GM12864 (cell line): ENCODE results near the gene PTPRM.

Experiments used
- DNase-seq: peaks from one replicate; pipeline ENCODE4 v3.0.0-alpha.2; 2011; ENCODE audit warnings: low read depth
- H3K4me3 ChIP-seq: 2 replicates; pipeline ENCODE4 v1.5.1; 2011; ENCODE audit warnings: mild to moderate bottlenecking, low read depth, low read length, control low read depth
- CTCF ChIP-seq: IDR thresholded peaks from 2 replicates; pipeline ENCODE4 v1.5.1; 2011; ENCODE audit warnings: low read depth, mild to moderate bottlenecking, moderate library complexity, low read length, control low read depth, inconsistent platforms; ENCODE audit errors: missing control alignments

Gene PTPRM

GRCh38 chr18:7575465-7576028, 8.4 kb downstream of the PTPRM start:
- no peak for TF ChIP-seq CTCF
- no peak for DNase-seq
- no peak overlapping the region for H3K4me3 ChIP-seq

- DNase-seq = no peak
- no peak for TF ChIP-seq CTCF
Measured at GRCh38 chr18:7576077-7576476, 9.0 kb downstream of the PTPRM start.

GRCh38 chr18:7576685-7577084, 9.6 kb downstream of the PTPRM start:
- TF ChIP-seq CTCF = no peak
- DNase-seq = no peak
- no peak overlapping the region for H3K4me3 ChIP-seq

More at GRCh38 chr18:7576077-7576476, 9.0 kb downstream of the PTPRM start:
- H3K4me3 ChIP-seq = no peak overlapping the region

- H3K4me3 ChIP-seq = no peak overlapping the region
- no peak for TF ChIP-seq CTCF
- no peak for DNase-seq
Measured at GRCh38 chr18:7577706-7578105, 10.6 kb downstream of the PTPRM start.

- no peak overlapping the region for H3K4me3 ChIP-seq
- no peak for DNase-seq
- TF ChIP-seq CTCF = no peak
Measured at GRCh38 chr18:7579176-7579917, 12.2 kb downstream of the PTPRM start.

GRCh38 chr18:7579918-7580542, 12.9 kb downstream of the PTPRM start:
- DNase-seq = no peak
- no peak for TF ChIP-seq CTCF
- no peak overlapping the region for H3K4me3 ChIP-seq
